WTC11 (cell line): ENCODE results near the gene SLCO1A2.

Experiments
- ARID4B ChIP-seq: sonication (generic); formaldehyde crosslinking; IDR thresholded peaks from 2 replicates; pipeline ENCODE4 v1.8.0; 2023; ENCODE audit warnings: missing genetic modification reagents, mild to moderate bottlenecking, borderline replicate concordance
- ATF3 ChIP-seq: sonication (generic); formaldehyde crosslinking; conservative IDR thresholded peaks from 2 replicates; pipeline ENCODE4 v1.8.1; 2022; ENCODE audit warnings: mild to moderate bottlenecking, missing genetic modification reagents
- CREB1 ChIP-seq: sonication (generic); formaldehyde crosslinking; IDR thresholded peaks from 2 replicates; pipeline ENCODE4 v1.8.0; 2023; ENCODE audit warnings: mild to moderate bottlenecking, missing genetic modification reagents
- CTCF ChIP-seq: fragments of 200-600 bp; IDR thresholded peaks from 2 replicates; pipeline ENCODE4 v1.8.0; 2022; ENCODE audit warnings: antibody characterized with exemption
- ETV6 ChIP-seq: sonication (generic); formaldehyde crosslinking; IDR thresholded peaks from 2 replicates; pipeline ENCODE4 v1.8.1; 2022; ENCODE audit warnings: mild to moderate bottlenecking, missing genetic modification reagents
- MAX ChIP-seq: sonication (generic); formaldehyde crosslinking; IDR thresholded peaks from 2 replicates; pipeline ENCODE4 v1.8.0; 2022; ENCODE audit warnings: mild to moderate bottlenecking, missing genetic modification reagents
- SMAD3 ChIP-seq: sonication (generic); formaldehyde crosslinking; IDR thresholded peaks from 2 replicates; pipeline ENCODE4 v1.8.0; 2022; ENCODE audit warnings: missing genetic modification reagents, mild to moderate bottlenecking, borderline replicate concordance
- ZNF532 ChIP-seq: fragments of 250-450 bp; sonication (Bioruptor Pico); IDR thresholded peaks from 2 replicates; pipeline ENCODE4 v1.9.0; 2021; ENCODE audit warnings: mild to moderate bottlenecking, borderline replicate concordance

- TF ChIP-seq SMAD3 (CRISPR knock-in tag): no peak
- TF ChIP-seq CTCF: no peak
- TF ChIP-seq ARID4B (CRISPR knock-in tag): no peak
- no peak for TF ChIP-seq MAX (CRISPR knock-in tag)
- TF ChIP-seq CREB1 (CRISPR knock-in tag): no peak
- TF ChIP-seq ZNF532: no peak
- no peak for TF ChIP-seq ETV6 (CRISPR knock-in tag)
- TF ChIP-seq ATF3 (CRISPR knock-in tag): no peak
Observed at GRCh38 chr12:21276826-21277225, 57.9 kb downstream of the SLCO1A2 start.
